ENCODE measurements around the gene BRCA1.
"Not testable (repeated sequence)": the region's sequence is repeated elsewhere in the genome, so short reads cannot be mapped to it uniquely, and the experiment has no call there.

Gene BRCA1

DNA sequence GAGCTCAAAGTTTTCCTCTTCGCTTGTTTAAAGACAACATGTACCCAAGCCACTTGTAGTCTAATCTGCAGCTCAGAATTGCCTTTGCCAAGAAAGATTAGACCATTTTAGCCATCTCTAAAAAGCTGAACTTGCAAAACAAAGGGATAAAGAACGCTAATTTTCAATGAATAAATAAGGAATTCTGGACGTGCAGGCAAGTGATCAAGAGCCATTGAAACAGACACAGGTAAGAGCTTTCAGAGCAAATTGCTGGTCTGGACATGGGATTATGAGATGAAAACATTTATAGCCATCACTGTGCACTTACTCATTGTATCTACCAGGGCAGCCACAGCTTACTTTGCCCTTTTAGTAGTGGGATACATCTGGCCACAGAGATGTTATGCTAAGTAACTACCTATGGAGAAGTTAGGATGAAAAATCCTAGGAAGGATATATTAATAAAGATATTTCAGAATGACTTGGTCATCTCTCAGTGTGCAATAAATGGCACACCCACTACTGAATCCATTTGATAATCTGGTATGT is 55.7 kb downstream of the BRCA1 start:
- no peak for DNase-seq (ENCODE audit: low read depth in 3 of 3)

DNA sequence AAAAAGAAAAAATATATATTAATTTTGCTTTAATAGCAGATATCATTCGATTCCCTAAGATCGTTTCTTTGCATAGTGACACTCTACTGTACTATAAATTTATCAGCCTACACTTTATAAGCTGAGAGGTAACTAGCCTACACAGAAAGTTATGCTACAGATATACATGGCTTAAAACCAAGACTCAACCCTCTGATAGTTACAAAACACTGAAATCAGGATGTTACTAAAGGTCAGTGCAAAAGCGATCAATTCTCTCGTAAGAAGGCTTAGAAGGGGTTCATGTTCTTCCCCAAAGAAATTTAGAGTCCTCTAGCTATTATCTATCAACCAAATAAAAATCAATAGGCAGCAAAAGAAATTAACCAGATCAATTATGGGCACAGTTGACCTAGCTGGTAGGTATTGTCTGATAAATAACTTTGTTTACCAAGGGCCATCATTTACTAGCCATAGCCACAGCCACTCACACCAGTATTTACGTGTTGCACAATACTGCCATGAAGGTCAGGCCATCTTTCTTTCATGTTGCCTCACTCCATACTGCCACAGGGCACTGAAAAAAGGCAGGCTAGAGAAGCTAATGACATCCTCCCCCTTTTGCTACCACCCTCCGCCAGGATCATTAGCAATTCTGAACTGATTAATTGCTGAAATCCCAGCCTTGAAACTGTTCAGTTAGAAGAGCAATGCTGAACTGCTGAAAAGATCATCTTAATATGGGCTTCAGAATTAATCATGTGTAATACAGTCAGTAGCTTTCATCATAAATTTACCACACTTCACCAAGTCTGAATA is 56.4 kb downstream of the BRCA1 start:
- no peak for DNase-seq (ENCODE audit: low read depth in 3 of 3)

DNA sequence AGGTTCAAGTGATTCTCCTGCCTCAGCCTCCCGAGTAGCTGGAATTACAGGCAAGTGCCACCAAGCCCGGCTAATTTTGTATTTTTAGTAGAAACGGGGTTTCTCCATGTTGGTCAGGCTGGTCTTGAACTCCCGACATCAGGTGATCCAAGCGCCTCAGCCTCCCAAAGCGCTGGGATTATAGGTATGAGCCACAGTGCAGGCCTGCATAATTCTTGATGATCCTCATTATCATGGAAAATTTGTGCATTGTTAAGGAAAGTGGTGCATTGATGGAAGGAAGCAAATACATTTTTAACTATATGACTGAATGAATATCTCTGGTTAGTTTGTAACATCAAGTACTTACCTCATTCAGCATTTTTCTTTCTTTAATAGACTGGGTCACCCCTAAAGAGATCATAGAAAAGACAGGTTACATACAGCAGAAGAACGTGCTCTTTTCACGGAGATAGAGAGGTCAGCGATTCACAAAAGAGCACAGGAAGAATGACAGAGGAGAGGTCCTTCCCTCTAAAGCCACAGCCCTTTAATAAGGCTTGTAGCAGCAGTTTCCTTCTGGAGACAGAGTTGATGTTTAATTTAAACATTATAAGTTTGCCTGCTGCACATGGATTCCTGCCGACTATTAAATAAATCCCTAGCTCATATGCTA is 62.1 kb downstream of the BRCA1 start:
- DNase-seq (ENCODE audit: low read depth in 3 of 3): no peak

DNA sequence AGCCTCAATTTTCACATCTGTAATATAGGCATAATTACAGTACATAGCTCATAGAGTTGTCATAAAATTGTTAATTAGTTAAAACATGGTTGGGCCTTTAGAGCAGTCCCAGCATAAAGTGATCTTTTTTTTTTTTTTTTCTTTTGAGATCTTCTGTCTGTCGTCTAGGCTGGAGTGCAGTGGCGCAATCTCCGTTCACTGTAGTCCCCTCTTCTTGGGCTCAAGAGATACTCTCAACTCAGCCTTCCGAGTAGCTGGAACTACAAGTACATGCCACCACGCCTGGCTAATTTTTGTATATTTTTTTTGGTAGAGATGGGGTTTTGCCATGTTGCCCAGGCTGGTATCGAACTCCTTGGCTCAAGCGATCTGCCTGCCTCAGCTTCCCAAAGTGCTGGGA is 69.1 kb downstream of the BRCA1 start:
- DNase-seq (ENCODE audit: low read depth in 3 of 3): no peak

DNA sequence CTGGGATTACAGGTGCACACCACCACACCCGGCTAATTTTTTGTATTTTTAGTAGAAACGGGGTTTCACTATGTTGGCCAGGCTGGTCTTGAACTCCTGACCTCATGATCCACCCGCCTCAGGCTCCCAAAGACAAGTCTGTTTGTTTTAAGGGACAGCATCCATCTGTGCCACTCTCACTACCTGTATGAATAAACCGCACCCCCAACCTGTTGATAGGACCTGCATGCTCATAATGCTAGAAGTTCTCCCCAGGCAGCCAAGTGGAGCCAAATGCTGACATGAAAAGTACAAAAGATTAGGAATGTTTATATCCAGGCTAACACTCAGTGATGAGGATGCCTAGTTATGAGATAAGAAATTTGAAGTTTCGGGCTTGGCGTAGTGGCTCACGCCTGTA is 72.2 kb downstream of the BRCA1 start:
- DNase-seq (ENCODE audit: low read depth in 3 of 3): not testable (repeated sequence)

DNA sequence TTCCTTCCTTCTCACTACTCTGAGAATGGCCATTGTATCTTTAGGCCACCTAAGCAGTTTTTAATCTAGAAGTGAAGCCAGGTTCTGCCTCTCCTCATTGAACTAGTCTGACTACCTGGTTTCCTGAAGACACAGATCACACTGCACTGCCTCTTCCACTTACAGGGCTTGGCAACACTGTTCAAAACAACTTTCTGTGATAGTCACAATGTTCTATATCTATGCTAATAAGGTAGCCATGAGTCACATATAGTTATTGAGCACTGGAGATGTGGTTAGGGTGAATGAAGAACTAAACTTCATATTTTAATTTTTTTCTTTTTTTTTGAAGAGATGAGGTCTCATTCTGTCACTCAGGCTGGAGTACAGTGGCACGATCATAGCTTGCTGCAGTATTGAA is 73.2 kb downstream of the BRCA1 start:
- no peak for DNase-seq (ENCODE audit: low read depth in 3 of 3)

DNA sequence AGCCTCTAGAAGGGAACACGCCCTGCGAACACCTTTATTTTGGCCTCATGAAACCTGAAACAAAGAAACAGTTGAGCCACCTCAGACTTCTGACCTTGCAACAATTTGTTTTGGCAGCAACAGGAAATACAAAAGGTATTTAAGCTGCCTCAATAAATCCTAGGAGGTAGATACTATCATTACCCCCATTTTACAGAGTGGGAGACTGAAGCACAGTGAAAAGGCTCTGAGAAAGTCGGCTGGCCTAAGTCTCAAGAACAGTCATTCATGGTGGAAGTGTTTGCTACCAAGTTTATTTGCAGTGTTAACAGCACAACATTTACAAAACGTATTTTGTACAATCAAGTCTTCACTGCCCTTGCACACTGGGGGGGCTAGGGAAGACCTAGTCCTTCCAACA is 81.1 kb downstream of the BRCA1 start:
- no peak for DNase-seq (ENCODE audit: low read depth in 3 of 3)

DNA sequence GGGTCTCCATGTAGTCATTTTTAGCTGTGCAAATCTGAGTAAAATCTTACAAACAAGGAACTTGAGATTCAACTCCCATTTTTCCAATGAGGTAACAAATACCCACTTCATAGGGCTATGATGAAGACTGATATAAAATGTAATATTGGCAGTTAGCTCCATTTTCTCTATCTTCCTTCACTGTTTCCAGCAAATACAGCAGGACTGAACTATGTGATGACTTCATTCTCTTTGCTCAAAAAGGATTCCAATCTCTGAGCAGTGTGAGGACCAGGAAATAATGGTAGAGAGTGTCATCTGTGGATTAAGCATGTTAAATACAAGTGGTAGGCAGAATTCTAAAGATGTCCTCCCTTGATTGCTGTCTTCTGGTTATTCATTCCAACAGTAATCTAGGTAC is 81.9 kb downstream of the BRCA1 start:
- no peak for DNase-seq (ENCODE audit: low read depth in 3 of 3)

DNA sequence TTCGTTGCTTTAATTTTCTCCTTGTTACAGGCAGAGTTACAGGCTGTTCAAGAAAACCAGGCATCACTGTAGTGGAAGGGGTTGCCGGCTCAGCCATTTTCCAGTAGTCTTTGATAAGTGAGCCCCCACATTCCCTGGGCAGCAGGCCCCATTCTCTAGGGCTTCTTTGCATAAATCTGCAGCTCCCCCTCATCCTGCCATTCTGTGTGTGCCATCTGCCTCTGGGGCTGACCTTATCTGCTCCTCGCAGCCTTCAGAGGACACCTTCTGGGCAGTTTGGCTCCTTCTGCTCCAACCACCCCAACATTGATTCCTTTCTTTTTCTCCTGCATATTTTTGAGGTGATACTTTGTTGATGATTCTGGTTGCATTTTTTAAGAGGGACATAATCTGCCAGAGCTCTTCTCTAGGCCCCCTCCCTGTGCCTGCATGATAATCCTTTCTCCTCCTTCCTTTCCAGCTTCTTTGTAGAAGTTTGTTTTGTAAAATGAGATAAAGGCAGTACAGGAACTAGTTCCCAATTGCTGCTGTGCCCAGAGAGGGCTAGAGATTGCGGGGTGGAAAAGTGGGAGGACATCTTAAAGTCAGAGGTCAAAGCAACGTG is 83.0 kb downstream of the BRCA1 start:
- no peak for DNase-seq (ENCODE audit: low read depth in 3 of 3)

DNA sequence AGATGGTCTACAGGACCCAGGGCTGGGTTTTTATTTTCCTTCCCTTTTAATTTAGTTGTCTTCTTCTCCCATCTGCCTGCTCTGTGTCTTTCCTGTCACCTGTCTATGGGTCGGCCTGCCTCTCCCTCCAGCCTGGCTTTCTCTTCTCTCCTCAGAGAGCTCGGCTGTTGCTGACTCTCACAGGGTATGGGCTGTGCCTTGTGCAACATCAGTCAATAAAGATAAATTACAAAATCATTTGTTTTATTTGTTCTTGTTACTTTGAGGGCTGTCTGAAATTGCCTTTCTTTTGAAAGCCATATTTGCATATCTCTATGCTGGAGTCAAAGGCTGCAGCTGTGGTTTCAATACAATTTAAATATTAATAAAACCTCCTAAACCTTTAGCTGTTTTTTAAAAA is 84.5 kb downstream of the BRCA1 start:
- no peak for DNase-seq (ENCODE audit: low read depth in 3 of 3)

DNA sequence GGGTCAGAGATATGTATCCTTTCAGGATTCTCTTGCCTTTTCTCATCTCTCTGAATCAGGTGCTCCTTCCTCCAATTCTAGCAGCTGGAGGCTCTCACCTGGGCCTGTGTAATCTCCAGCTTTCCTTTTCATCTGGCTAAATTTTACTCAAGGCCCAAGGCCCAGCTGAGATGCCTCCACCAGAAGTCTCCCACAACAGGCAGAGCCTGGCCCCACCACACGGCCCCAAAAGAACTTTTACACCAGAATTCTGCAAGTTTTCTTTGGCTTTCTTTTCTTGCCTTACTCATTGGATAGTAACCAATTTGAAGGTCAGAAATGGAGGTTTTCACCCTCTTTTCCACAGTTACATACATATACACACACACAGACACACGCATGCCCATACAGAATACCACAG is 85.5 kb downstream of the BRCA1 start:
- no peak for DNase-seq (ENCODE audit: low read depth in 3 of 3)

DNA sequence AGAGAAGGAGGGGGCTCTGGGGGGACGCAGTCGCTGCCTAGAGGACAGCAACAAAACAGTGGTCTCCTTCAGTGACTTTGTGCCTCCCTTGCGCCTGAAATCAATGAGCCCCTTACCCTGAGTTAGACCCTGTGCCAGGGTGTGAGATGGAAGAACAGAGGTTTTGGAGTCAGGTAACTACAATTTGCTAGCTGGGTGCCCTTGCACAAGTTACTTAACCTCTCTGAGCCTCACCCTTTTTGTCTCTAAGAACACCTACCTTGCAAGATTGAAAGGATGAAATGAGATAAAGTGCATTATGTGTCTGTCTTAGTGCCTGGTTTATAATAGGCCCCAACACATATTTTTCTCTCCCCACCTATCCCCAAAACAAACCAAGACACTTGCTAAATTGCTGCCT is 90.3 kb downstream of the BRCA1 start:
- DNase-seq (ENCODE audit: low read depth in 3 of 3): no peak

DNA sequence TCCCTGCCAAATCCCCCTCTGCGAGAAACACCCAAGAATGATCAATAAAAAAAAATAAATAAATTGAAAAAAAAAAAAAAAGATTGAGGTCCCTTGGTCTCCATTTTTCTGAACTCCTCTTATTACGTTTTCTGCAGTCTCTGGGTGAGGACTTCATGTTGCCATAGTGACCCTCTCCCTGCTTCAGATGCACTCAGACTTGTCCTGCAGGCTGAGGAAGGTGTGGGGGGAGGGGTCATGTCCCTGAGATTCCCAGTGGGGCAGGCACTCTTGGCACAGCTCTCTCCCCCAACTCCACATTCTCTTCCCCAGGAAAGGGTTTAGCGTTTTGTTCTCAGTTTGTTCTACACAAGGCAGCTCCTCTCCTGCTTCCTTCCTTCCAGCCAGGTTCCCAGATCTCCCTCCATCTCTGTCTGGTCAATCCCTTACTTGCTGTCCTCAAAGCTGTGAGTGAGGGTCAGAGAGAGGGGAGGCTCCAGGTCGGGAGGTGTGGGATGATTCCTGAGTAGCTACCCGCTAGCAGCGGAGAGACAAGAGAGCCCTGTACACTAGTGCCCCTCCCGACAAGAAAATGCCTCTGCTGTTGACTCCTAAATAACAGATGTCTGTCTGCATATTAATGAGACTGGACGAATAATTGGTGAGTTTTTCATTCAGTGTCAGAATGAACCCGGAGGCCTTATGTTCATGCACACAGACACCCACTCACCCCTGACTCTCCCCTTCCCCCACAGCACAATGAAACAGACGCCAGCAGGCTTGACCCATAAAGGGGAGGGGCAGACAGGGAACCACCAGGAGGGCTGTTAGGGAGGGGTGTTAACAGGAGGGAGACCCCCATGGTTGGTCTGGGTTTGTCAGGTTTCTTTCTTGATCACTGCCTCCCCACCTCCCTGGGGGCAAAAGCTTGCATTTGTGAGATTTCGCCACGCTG is 90.9 kb downstream of the BRCA1 start:
- DNase-seq (ENCODE audit: low read depth in 3 of 3): no peak

DNA sequence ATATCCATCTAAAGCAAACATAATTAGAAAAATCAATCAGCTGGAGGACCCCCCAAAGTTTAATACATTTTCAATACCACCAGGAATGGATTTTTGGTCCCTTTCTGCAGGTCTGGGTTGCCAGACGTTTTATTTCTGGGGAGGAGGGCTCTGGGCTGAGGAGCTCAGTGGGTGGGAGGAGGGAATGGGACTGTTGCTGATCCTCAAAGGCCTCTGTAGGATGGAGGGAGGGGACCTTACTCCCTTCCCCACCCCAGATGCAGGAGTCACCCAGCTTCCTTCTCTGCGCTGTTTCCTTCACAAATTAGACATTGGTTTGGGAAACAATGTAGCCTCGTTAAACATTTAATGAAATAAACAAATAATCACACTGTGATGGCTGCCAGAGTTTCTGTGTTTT is 93.5 kb downstream of the BRCA1 start:
- no peak for DNase-seq (ENCODE audit: low read depth in 3 of 3)

DNA sequence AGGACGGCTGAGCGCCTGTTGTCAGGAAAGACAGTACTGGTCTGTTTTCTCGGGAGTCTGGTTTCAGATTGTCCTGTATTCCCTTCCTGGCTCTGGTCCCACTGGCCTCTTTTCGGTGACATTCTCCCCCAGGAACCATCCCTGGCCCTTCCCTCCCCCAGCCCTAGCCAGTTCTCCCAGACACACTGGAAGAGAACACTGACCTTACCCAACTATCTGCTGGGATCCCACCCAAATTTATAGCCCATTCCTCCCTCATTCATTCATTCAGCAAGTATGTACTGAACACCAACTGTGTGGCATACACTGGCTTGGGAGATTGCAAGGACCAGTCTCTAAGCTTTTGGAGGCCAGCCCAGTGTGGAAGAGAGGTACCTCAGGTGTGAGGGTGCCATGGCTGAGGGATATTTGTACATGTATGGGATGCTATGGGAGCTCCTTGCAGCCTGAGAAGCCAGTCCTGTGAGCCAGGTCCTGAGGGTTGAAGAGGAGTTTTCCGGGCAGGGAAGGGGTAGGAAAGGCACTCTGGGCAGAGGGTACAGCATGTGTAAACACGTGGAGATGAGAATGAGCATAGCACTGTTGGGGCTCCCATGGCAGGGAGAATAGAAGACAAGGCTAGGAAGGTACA is 94.9 kb downstream of the BRCA1 start:
- DNase-seq (ENCODE audit: low read depth in 3 of 3): no peak

DNA sequence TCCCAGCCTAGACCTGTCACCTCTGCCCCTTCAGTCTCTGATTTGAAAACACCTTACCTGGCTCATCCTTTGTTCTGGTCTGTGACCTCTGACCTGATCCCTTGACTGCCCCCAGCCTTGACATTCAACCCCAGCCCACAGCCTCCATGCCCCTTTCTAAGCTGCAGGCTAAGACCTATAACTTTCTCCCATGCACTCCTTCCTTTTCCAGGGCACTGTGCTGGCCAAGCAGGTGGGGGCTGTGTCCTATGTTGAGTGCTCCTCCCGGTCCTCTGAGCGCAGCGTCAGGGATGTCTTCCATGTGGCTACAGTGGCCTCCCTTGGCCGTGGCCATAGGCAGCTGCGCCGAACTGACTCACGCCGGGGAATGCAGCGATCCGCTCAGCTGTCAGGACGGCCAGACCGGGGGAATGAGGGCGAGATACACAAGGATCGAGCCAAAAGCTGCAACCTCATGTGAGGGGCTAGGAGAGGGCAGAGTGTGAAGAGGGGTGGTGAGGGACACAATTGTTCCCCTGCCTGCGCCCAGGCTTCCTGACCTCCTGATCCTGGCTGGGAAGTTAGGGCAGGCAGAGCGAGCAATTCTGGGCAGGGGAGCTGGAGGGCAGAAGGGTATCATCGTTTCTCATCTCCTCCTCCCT is 96.8 kb downstream of the BRCA1 start:
- DNase-seq (ENCODE audit: low read depth in 3 of 3): no peak

DNA sequence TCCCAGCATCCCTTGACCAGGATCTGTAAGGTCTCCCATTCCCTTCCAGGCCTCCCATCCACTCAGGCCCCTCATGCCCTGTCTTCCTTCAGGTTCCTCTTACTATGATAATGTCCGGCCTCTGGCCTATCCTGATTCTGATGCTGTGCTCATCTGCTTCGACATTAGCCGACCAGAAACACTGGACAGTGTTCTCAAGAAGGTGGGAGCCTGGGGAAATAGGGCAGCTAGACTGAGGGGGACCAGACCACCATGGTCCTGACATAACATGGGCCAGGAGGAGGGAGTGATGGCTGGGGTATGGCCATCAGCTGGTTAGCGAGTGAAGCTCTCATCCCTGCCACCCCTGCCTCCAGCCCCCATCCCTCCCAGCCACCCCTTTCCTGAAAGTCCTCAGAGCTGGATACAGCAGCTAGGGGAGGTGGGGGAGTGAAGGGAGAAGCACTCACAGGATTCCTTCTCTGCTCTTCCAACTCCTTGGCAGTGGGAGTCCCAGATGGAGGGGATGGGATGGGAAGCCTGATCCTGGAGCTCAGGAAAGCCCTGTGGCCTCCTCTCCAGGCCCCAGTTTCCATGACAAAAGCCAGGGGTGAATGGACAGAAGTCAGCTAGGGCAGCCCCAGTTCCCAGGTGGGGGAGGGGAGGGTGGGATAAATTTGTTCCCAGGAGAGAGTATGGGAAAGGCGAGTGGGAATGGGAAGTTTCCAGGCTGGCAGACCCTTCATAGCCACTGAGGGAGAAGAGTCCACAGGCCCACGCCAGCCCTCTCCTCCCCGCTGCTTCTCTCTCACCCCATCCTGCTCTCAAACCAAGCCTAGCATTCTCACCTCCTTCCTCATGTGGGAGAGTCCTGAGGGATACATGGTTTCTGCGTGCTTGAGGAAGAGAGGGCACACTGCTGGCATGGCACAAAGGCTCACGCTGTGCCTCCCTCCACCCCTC is 97.8 kb downstream of the BRCA1 start:
- DNase-seq (ENCODE audit: low read depth in 3 of 3): no peak

DNA sequence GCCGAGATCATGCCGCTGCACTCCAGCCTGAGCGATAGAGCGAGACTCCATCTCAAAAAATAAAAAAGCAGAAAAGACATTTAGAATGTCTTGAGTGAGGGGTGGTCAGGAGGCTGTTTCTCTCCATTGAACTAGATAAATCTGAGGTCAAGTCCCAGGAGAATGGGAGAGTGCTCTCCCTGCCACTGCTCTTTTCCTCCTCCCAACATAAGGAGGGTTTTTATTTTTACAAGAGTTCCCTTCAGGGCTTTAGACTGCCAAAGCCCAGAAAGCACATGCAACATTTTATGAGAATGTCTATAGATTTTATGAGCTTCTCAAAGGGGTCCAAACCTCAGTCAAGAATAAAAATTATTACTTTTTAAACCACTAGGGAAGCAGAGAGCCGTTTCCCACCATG is 98.6 kb downstream of the BRCA1 start:
- no peak for DNase-seq (ENCODE audit: low read depth in 3 of 3)

DNA sequence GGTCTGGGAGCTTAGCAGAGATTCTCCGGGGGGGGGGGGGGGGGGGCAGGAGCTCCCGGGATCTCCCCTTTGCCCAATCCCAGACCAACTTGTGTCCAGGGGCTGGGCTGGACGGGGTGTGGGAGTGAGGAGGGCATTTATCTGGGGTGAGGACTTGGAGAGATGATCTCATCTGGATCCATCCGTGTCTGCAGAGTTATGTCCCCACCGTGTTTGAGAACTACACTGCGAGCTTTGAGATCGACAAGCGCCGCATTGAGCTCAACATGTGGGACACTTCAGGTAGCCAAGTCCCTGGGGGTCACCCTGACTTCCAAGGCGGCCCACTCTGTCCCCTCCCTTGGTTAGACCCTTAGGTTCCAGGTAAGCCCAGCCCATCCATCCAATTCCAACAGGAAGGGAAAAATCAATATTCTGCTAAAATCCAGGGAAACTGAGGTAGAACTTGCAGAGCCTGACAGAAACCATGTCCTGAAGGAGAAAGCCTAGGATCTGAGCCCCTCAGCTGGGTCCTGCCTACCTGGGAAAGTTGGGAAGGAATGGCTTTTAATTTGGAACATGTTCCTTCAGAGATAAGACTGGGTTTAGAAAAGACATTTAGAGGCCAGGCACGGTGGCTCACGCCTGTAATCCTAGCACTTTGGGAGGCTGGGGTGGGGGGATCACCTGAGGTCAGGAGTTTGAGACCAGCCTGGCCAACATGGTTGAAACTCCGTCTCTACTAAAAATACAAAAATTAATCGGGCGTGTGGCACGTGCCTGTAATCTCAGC is 99.2 kb downstream of the BRCA1 start:
- no peak for DNase-seq (ENCODE audit: low read depth in 3 of 3)

All from stimulated activated CD4-positive, alpha-beta T cell treated with anti-CD3 and anti-CD28 coated beads, TNF-alpha, amount 100 ng/mL, for 24 hours (primary cell).